HFFc6 (cell line): ENCODE data around the gene RHOJ. TPM values are rescaled to one million over a fixed set of nuclear protein-coding genes. Genes with fewer than 3 reads are reported as not detected.

Experiments used
- DNase-seq: peaks from one replicate; pipeline ENCODE4 v3.0.0-alpha.2; 2018
- H3K27ac Mint-ChIP-seq: 2 replicates; pipeline ENCODE4 v1.8.0; 2020; ENCODE audit warnings: mild to moderate bottlenecking, mixed read lengths
- H3K27me3 Mint-ChIP-seq: 2 replicates; pipeline ENCODE4 v1.8.0; 2021; ENCODE audit warnings: mild to moderate bottlenecking, moderate library complexity, mixed read lengths; ENCODE audit not compliant: insufficient read depth
- H3K36me3 Mint-ChIP-seq: 2 replicates; pipeline ENCODE4 v1.8.0; 2021; ENCODE audit warnings: low read depth, mixed read lengths
- H3K4me1 Mint-ChIP-seq: 2 replicates; pipeline ENCODE4 v1.8.0; 2020; ENCODE audit warnings: low read depth, mixed read lengths
- H3K4me3 Mint-ChIP-seq: 2 replicates; pipeline ENCODE4 v1.8.0; 2020; ENCODE audit warnings: mild to moderate bottlenecking, moderate library complexity, mixed read lengths
- H3K9me3 Mint-ChIP-seq: 2 replicates; pipeline ENCODE4 v1.8.0; 2020; ENCODE audit warnings: mild to moderate bottlenecking, mixed read lengths
- CTCF ChIP-seq: fragments of 200-600 bp; sonication (generic); IDR thresholded peaks from 2 replicates; pipeline ENCODE4 v1.5.0; 2021; ENCODE audit warnings: antibody characterized with exemption, mild to moderate bottlenecking
- total RNA-seq, 6 experiments: library from RNA; stranded (reverse); fragmentation: NEBNext Ultra II Directional; extraction: Animal tissue kit (Norgen Biotek cat#: 25700); gene quantifications; 2 replicates in 1 of 6; 3 replicates in 5 of 6; pipeline ENCODE4 v1.2.3, GENCODE V29; 2021

RHOJ gene
- total RNA-seq, 6 experiments from 2014 or later, result 6.1 to 8.3 (median 7.1) TPM

DNA sequence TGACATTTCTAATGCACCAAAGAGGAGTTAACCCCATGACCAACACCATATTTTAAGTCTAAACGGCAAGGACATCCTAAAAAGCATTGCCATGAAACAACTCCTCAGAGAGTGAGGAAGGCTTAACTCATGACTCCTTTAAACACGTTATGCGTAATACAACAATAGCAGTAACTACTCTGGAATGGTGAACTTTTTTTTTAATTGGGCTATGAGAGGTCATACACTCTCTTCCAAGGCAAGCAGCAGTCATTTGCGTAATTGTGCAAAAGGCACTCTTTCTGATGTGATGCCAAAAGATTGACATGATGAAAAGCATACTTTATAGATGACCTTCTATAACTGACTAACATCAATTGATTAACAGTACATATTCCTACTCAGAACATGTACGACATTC lies 39.4 kb downstream of the RHOJ start:
- Mint-ChIP-seq H3K4me1 (peaks cover 10% of the 10 kb centered on the region), H3K27ac (no peak overlapping the region), H3K27me3 (no peaks in the 10 kb centered on the region; the same call in 1 of the 2 replicates), H3K36me3 (peaks cover 4% of the 10 kb centered on the region; the same call in 1 of the 2 replicates), H3K9me3 (no peaks in the 10 kb centered on the region; the same call in 1 of the 2 replicates), H3K4me3 (no peak overlapping the region)
- TF ChIP-seq CTCF, result no peak
- no peak for DNase-seq

- no peak for DNase-seq
- H3K9me3 Mint-ChIP-seq, result no peaks in the 10 kb centered on the region; the same call in 1 of the 2 replicates
- H3K4me3 Mint-ChIP-seq, result no peak overlapping the region
- H3K27ac Mint-ChIP-seq, result no peak overlapping the region
- peaks cover 19% of the 10 kb centered on the region for H3K4me1 Mint-ChIP-seq
- H3K36me3 Mint-ChIP-seq, result peaks cover 4% of the 10 kb centered on the region; the same call in 1 of the 2 replicates
- H3K27me3 Mint-ChIP-seq, result no peaks in the 10 kb centered on the region; the same call in 1 of the 2 replicates
- no peak for TF ChIP-seq CTCF
Measured at GRCh38 chr14:63245893-63246292, 41.6 kb downstream of the RHOJ start.

DNA sequence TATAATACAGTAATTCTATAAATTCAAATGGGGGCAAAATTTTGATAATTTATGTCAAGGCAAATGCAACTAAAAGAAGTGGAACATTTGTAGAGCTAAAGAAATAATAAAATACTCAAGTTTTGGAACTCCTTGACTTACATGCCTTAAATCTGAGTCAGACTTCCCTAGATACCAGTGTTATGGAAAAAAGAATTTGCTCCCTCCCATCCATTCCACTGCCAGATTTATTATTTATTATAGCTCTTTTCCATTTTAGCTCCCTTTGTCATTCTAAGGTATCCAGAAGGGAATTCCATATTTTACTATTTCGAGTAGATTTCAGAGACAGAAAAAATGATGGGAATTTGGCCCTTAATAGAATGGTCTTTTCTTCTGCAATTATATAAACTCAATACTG lies 44.0 kb downstream of the RHOJ start:
- H3K27ac Mint-ChIP-seq, result peak overlapping the region; percentile 26; the same call in 1 of the 2 replicates
- peaks cover 4% of the 10 kb centered on the region; the same call in 1 of the 2 replicates for H3K36me3 Mint-ChIP-seq
- DNase-seq, result peak; percentile 35
- no peak for TF ChIP-seq CTCF
- no peak overlapping the region for H3K4me3 Mint-ChIP-seq
- no peaks in the 10 kb centered on the region; the same call in 1 of the 2 replicates for H3K9me3 Mint-ChIP-seq
- H3K4me1 Mint-ChIP-seq, result peaks cover 19% of the 10 kb centered on the region
- no peaks in the 10 kb centered on the region; the same call in 1 of the 2 replicates for H3K27me3 Mint-ChIP-seq

GRCh38 chr14:63249092-63249491 lies 44.8 kb downstream of the RHOJ start:
- Mint-ChIP-seq H3K27me3 (no peaks in the 10 kb centered on the region), H3K4me3 (no peak overlapping the region), H3K9me3 (no peaks in the 10 kb centered on the region; the same call in 1 of the 2 replicates), H3K27ac (peak overlapping the region; percentile 26), H3K36me3 (peaks cover 4% of the 10 kb centered on the region; the same call in 1 of the 2 replicates), H3K4me1 (peaks cover 19% of the 10 kb centered on the region)
- DNase-seq, result peak; percentile 3
- TF ChIP-seq CTCF, result no peak

DNA sequence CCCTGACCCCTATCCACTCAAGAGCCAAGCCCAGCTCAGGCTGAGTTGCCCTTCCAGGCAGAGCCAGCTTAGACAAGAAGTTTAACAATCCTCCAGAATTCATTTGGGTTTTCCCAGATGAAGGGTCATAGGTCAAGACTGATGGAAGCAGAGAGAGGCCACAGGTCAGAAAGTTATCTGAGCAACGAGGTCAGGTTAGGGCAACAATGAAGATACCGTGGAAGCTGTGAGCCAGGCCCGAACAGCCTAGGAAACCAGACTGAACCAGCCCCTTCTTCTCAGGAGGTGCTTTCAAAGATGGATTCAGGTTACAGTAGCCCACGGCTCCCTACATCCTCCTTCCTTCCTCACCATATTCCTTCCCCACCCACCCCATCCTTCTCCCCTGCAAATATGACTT lies 53.1 kb downstream of the RHOJ start:
- H3K9me3 Mint-ChIP-seq, result no peaks in the 10 kb centered on the region
- TF ChIP-seq CTCF, result no peak
- no peak for DNase-seq

More for the DNA sequence above, 53.1 kb downstream of the RHOJ start:
- Mint-ChIP-seq H3K4me3 (no peak overlapping the region), H3K4me1 (no peaks in the 10 kb centered on the region), H3K36me3 (no peaks in the 10 kb centered on the region), H3K27me3 (no peaks in the 10 kb centered on the region), H3K27ac (no peak overlapping the region)
